Activated T-cell treated with anti-CD3 and anti-CD28 coated beads, Interleukin-2, amount 50 U/mL, for 4 hours (primary cell): ENCODE data around the gene RASL10B. TPM values are rescaled to one million over a fixed set of nuclear protein-coding genes. Genes with fewer than 3 reads are reported as not detected.
A peak's percentile ranks its signal among the peaks of the same experiment; 100 is the strongest.
"Not testable (repeated sequence)": the region's sequence is repeated elsewhere in the genome, so short reads cannot be mapped to it uniquely, and the experiment has no call there.

Experiments
- ATAC-seq, 2 donors: fragments of 200-7000 bp; cut with Tn5 transposase; one replicate each; pipeline ENCODE4 v1.10.0; 2021
- DNase-seq: peaks from one replicate; pipeline ENCODE4 v3.0.0-alpha.2; 2020
- H3K27me3 Mint-ChIP-seq: one replicate; pipeline ENCODE4 v1.8.0; 2021; ENCODE audit warnings: low read depth, mixed read lengths
- H3K36me3 Mint-ChIP-seq: one replicate; pipeline ENCODE4 v1.8.0; 2022; ENCODE audit warnings: mixed read lengths; ENCODE audit not compliant: insufficient read depth
- H3K4me1 Mint-ChIP-seq: one replicate; pipeline ENCODE4 v1.8.0; 2021; ENCODE audit warnings: low read depth, mixed read lengths
- H3K4me3 Mint-ChIP-seq: one replicate; pipeline ENCODE4 v1.8.0; 2021; ENCODE audit warnings: mild to moderate bottlenecking, moderate library complexity, mixed read lengths
- H3K9me3 Mint-ChIP-seq: one replicate; pipeline ENCODE4 v1.8.0; 2021; ENCODE audit warnings: mixed read lengths
- total RNA-seq, 3 donors: library from RNA; stranded (reverse); gene quantifications; one replicate each; pipeline ENCODE4 v1.2.1, GENCODE V29; 2021

Gene RASL10B, protein sequence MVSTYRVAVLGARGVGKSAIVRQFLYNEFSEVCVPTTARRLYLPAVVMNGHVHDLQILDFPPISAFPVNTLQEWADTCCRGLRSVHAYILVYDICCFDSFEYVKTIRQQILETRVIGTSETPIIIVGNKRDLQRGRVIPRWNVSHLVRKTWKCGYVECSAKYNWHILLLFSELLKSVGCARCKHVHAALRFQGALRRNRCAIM
- total RNA-seq = 1 to 10 TPM; 2.6 to 4.3 (median 3.7) TPM

DNA sequence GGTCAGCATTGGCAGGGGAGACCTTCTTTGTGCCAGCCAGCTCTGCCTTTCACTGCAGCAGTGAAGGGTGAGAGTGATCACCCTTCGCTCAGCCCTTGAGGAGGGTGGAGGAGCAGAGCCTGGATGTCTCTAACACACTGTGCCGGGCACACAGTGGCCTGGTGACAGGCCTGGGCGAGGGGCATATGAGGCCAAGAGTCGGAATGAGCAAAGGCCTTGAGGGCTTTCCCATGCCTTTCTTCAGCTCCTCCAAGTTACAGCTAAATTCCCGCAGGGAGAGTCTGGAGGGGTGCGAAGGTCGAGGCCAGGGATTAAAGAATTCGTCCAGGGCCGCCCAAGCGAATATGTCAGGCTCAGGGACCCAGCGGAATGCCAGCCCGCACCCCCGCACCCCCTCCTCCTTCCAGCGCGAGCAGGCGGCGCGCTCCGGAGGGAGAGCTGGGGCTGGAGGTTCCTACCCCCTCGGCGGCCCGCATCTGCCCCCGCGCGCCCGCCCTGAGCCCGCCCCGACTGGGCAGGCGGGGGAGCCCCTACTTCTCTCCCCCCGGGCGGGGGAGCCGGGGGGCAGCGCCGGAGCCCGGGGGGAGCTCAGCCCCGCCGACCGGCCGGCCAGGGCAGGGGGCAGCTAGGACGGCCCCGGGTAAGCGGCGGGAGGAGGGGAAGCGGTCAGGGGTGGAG, at the start of gene RASL10B:
RASL10B (plus strand) TSS at position 401 of the 678 bp plus-strand sequence. CDS start 3,546 bp downstream, outside the sequence.
- Mint-ChIP-seq H3K9me3 (no peaks in the 10 kb centered on the region), H3K27me3 (no peaks in the 10 kb centered on the region), H3K36me3 (peaks cover 12% of the 10 kb centered on the region), H3K4me1 (peaks cover 17% of the 10 kb centered on the region), H3K4me3 (peak within 1 kb of the TSS; percentile 82)
- DNase-seq (peak; percentile 50), ATAC-seq (peak; percentile 84 to 87)

DNA sequence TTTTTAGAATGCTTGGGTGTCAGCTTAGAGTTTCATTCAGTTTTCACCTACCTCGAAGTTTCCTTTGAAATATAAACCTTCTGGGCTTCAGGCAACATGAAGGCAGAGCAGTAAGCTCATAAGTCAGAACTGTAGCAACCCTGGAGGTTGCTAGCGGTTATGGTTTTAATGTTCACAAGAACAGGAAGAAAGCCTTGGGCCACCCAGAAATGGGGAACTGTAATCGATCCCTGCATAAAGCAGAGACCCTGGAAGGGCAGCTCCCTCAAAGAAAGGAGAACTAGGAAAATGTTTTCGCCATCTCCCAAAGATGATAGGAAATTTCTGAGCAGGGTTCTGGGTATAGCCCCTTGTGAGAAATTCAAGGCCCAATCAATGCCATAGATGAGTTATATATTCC, 47.8 kb upstream of the RASL10B start:
- H3K27me3 Mint-ChIP-seq = no peaks in the 10 kb centered on the region
- ATAC-seq = no peak
- DNase-seq = no peak
- no peak overlapping the region for H3K4me3 Mint-ChIP-seq
- no peaks in the 10 kb centered on the region for H3K9me3 Mint-ChIP-seq
- H3K36me3 Mint-ChIP-seq = peaks cover 49% of the 10 kb centered on the region
- H3K4me1 Mint-ChIP-seq = peaks cover 2% of the 10 kb centered on the region

DNA sequence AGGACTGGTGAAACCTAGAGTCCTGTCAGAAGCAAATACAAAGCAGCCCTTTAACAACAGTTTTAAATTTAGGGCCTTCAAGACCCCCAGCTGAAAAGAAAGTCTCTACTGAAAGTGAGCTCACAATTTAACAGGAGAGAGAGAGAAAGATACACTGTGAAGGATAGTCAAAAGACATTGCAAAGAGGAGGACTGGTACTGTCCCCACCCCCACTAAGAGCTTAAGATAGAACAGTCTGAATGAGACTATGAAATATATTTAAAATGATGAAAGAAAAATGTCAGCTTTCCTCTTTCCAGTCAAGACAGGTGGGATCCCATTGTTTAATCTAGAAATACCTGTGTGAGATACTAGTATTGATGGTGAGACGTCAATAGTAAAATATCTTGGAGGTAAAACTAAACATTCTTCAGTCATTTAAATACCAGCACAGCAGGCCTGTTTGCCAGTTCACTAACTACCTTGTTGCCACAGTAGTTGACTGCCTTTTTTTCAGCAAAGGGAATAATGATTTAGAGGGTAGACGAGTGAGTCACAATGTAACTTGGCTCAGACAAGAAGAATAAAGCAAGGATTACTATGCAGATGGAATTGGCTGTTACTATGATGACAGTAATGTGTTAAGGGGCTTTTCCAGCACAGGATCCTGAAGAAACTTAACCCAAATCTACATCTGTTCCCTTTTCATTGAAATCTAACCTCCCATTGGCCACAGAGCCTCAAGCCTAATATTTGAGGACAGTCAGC, 47.2 kb upstream of the RASL10B start:
- Mint-ChIP-seq H3K4me3 (no peak overlapping the region), H3K27me3 (no peaks in the 10 kb centered on the region), H3K4me1 (no peaks in the 10 kb centered on the region), H3K36me3 (peaks cover 48% of the 10 kb centered on the region), H3K9me3 (no peaks in the 10 kb centered on the region)
- DNase-seq = no peak
- no peak for ATAC-seq

DNA sequence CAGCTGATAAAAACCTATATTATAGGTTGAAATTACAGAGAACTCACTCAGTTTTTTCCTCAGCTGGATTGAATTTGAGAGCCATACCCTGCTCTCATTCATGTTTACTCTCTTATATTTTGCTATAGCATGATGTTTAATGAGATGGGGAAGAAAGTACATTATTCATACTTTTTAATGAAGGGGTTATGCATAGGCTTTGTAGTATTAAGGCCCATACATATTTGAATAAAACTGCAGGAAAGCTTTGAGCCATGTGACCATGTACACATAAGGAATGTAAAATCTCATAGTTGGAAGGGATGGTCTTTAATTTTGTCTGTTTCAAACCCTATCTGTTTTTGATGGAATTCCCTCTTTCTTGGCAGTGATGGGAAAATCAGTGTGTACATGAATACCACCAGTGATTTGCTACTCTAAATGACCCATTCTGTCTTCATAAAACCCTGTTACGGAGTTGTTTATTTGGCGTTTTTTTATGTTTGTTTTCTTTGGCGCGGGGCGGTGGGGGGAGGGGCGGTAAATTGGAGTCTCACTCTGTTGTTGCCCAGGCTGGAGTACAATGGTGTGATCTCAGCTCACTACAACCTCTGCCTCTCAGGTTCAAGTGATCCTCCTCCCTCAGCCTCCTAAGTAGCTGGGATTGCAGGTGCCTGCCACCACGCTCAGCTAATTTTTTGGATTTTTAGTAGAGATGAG, 38.8 kb upstream of the RASL10B start:
- Mint-ChIP-seq H3K27me3 (no peaks in the 10 kb centered on the region), H3K4me1 (no peaks in the 10 kb centered on the region), H3K4me3 (no peak overlapping the region), H3K36me3 (peaks cover 48% of the 10 kb centered on the region), H3K9me3 (no peaks in the 10 kb centered on the region)
- ATAC-seq (no peak), DNase-seq (no peak)

DNA sequence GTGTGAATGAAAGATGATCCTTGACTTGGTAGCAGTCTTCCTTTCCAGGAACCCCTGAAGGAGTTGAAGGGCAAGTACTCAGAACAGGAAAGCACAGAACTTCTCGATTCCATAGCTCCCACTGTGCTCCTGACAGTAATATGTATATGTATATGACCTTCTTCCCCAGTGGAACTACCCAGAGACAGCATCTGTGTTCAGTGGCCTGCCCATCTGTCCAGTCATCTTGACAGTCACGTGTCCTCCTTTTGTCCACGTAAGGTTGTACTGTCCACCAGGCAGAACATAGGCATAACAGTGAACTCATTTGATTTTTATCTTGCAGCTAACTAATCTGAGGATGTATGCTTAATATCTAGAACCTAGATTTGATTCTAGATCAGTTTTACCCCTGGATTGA, 37.8 kb upstream of the RASL10B start:
- DNase-seq (no peak), ATAC-seq (no peak)
- Mint-ChIP-seq H3K4me3 (no peak overlapping the region), H3K9me3 (no peaks in the 10 kb centered on the region), H3K4me1 (no peaks in the 10 kb centered on the region), H3K27me3 (no peaks in the 10 kb centered on the region), H3K36me3 (peaks cover 40% of the 10 kb centered on the region)

DNA sequence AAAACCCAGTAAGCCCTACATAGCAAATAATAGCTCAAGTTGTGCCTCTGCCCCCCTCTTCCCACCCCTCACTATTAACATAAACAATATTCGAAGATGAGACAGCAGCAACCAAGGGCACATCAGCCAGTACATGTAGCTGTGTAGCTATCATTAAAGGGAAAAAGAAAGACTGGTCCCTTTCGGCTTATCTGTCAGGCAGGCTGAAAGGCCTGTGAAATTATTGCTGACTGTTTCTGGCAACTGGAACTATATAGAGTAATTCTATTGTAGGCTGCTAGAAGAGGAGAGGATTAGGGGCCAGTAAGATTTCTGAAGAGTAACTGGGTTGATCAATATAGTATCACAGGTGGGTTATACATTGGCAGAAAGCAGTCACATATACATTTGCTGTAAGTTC, 36.5 kb upstream of the RASL10B start:
- ATAC-seq = no peak
- Mint-ChIP-seq H3K4me1 (no peaks in the 10 kb centered on the region), H3K27me3 (no peaks in the 10 kb centered on the region), H3K36me3 (peaks cover 35% of the 10 kb centered on the region), H3K4me3 (no peak overlapping the region), H3K9me3 (no peaks in the 10 kb centered on the region)
- DNase-seq = no peak

DNA sequence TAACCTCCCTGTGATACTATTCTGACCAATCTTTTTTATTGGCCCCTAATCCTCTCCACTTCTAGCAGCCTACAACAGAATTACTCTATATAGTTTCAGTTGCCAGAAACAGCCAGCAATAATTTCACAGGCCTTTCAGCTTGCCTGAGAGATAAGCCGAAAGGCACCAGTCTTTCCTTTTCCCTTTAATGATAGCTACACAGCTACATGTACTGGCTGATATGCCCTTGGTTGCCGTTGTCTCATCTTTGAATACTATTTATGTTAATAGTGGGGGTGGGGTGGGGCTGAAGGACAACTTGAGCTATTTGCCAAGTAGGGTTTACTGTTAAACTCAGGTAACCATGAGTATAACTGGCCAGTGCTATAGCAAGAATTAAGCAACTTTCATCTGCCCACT, 35.8 kb upstream of the RASL10B start:
- ATAC-seq (no peak), DNase-seq (no peak)
- Mint-ChIP-seq H3K36me3 (peaks cover 30% of the 10 kb centered on the region), H3K27me3 (no peaks in the 10 kb centered on the region), H3K4me3 (no peak overlapping the region), H3K9me3 (no peaks in the 10 kb centered on the region), H3K4me1 (no peaks in the 10 kb centered on the region)

DNA sequence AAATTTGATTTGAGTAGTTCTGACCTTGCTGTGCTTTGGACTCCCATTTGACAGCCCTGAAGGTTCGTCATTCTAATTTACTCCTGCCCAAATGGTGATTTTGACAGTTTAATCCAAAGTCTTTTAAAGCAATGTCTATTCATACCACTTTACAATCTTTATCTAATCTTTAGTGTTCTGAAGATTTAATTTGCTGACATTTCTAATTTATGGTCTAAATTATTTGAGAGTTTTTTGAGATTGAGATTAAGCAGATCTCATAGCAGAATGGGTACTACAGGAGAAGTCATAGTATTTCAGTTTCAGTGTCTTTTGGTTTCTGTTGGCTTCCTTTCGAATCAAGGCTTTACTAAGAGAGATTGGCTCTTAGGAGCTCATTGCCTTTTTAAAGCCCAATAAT, 32.6 kb upstream of the RASL10B start:
- H3K4me1 Mint-ChIP-seq = peaks cover 2% of the 10 kb centered on the region
- no peak for DNase-seq
- H3K9me3 Mint-ChIP-seq = peaks cover 5% of the 10 kb centered on the region
- H3K4me3 Mint-ChIP-seq = no peak overlapping the region
- ATAC-seq = no peak
- H3K36me3 Mint-ChIP-seq = peaks cover 37% of the 10 kb centered on the region
- no peaks in the 10 kb centered on the region for H3K27me3 Mint-ChIP-seq

DNA sequence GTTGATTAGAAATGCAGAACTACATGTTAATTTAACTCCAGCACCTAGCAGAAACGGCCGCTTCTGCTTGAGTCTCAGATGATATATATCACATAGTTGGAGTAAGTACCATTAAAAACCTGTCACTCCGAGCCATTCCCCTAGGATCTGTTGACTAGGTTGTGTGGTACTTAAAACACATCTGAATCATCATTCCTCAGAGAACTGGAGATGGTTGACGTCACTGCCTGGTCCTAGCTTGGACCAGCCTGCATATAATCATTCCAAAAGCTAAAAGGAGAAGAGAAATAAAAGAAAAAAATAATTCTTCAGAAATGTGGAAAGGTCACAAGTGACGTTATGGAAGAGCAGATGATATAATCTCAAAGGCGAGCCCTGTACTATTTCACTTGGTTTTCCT, 31.3 kb upstream of the RASL10B start:
- Mint-ChIP-seq H3K9me3 (peaks cover 5% of the 10 kb centered on the region), H3K27me3 (no peaks in the 10 kb centered on the region), H3K4me3 (no peak overlapping the region), H3K36me3 (peaks cover 43% of the 10 kb centered on the region), H3K4me1 (peaks cover 9% of the 10 kb centered on the region)
- DNase-seq (no peak), ATAC-seq (no peak)

DNA sequence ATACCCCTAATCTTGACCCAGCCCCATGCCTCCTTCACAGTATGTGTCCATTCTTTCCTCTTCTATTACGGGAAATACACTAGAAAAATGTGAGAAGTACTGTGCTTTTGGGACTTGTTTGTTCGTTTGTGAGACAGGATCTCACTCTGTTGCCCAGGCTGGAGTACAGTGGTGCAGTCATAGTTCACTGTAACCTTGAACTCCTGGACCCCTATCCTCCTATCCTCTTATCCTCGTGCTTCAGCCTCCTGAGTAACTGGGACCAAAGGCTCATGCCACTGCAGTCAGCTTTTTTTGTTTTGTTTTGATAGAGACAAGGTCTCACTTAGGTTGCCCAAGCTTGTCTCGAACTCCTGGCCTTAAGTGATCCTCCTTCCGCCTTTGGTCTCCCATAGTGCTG, 29.9 kb upstream of the RASL10B start:
- Mint-ChIP-seq H3K4me1 (peaks cover 18% of the 10 kb centered on the region), H3K27me3 (no peaks in the 10 kb centered on the region), H3K4me3 (no peak overlapping the region), H3K9me3 (peaks cover 5% of the 10 kb centered on the region), H3K36me3 (peaks cover 43% of the 10 kb centered on the region)
- ATAC-seq = no peak
- no peak for DNase-seq

DNA sequence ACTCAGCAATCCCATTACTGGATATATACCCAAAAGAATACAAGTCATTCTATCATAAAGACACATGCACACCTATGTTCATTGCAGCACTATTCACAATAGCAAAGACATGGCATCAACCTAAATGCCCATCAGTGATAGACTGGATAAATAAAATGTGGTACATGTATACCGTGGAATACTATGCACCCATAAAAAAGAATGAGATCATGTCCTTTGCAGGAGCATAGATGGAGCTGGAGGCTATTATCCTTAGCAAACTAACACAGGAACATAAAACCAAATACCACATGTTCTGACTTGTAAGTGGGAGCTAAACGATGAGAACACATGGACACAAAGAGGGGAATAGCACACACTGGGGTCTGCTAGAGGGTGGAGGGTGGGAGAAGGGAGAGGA, 28.1 kb upstream of the RASL10B start:
- not testable (repeated sequence) for DNase-seq, H3K27me3 Mint-ChIP-seq, H3K9me3 Mint-ChIP-seq, ATAC-seq, H3K4me3 Mint-ChIP-seq
- Mint-ChIP-seq H3K4me1 (peaks cover 30% of the 10 kb centered on the region), H3K36me3 (peaks cover 39% of the 10 kb centered on the region)

DNA sequence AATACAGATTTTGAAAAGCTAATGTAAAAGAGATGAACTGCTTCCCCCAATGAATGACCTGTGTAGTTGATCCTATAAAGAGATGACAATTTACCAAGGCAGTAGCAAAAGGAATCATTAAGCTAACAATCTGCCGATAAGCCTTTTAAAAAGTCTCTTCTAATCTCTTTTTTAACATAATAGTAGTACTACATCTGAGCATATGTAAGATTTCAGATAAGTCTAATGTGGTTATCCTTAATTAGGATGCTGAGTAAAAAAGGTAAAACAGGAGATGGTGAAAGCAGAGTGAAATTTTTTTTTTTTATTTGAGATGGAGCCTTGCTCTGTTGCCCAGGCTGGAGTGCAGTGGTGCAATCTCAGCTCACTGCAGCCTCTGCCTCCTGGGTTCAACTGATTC, 26.2 kb upstream of the RASL10B start:
- ATAC-seq = no peak
- H3K9me3 Mint-ChIP-seq = peaks cover 5% of the 10 kb centered on the region
- H3K4me1 Mint-ChIP-seq = peaks cover 39% of the 10 kb centered on the region
- no peaks in the 10 kb centered on the region for H3K27me3 Mint-ChIP-seq
- H3K4me3 Mint-ChIP-seq = no peak overlapping the region
- no peak for DNase-seq
- H3K36me3 Mint-ChIP-seq = peaks cover 47% of the 10 kb centered on the region

DNA sequence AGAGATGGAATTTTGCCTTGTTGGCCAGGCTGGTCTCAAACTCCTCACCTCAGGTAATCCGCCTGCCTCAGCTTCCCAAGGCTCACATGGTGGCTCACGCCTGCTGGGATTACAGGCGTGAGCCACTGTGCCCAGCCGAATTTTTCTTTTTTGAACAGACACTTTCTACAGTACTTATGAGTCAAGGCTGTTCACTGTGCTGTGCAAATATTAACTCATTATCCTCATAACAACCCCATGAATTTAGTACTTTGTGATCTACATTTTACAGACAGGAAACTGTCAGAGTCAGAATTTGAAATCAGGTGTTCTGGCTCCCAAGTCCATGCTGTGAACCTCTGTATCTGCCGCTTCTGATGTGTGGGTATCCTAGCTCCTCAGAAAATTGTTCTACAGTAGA, 25.7 kb upstream of the RASL10B start:
- H3K27me3 Mint-ChIP-seq = no peaks in the 10 kb centered on the region
- peaks cover 50% of the 10 kb centered on the region for H3K36me3 Mint-ChIP-seq
- DNase-seq (no peak), ATAC-seq (no peak)
- H3K4me1 Mint-ChIP-seq = peaks cover 39% of the 10 kb centered on the region
- H3K9me3 Mint-ChIP-seq = peaks cover 5% of the 10 kb centered on the region
- H3K4me3 Mint-ChIP-seq = no peak overlapping the region

DNA sequence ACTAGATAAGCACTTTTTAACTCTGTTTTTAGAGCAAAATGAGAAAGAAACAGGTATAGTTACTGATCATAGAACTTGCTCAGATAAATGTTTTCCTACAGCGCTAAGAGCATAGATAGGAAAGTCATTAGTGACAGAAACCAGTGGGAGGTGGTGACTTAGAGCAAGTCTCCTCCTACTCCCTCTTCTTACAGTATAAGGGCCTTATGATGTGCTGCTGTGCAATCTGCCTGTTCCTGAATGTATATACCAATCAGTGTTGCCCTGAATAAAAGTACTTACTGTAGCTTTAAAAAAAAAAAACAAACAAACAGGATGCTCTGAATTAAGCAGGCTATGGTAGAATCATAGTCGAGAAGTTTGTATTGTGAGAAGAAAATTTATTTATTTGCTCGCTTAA, 23.3 kb upstream of the RASL10B start:
- Mint-ChIP-seq H3K9me3 (no peaks in the 10 kb centered on the region), H3K4me1 (peaks cover 47% of the 10 kb centered on the region), H3K36me3 (peaks cover 39% of the 10 kb centered on the region), H3K27me3 (no peaks in the 10 kb centered on the region), H3K4me3 (no peak overlapping the region)
- no peak for DNase-seq
- ATAC-seq = peak; percentile 89 to 93
